Prostate gland (tissue), 1 donor: ENCODE data around the gene CLEC3B.
"Not testable (repeated sequence)": the region's sequence is repeated elsewhere in the genome, so short reads cannot be mapped to it uniquely, and the experiment has no call there.

Experiments used
- POLR2A ChIP-seq: fragments of 450-650 bp; IDR thresholded peaks from one replicate; pipeline ENCODE4 v1.6.1; 2016; ENCODE audit warnings: antibody characterized with exemption, mild to moderate bottlenecking
- POLR2AphosphoS5 ChIP-seq: sonication (generic); formaldehyde crosslinking; IDR thresholded peaks from one replicate; pipeline ENCODE4 v1.6.1; 2017; ENCODE audit warnings: antibody characterized with exemption

- TF ChIP-seq POLR2A, POLR2AphosphoS5: not testable (repeated sequence)
These were observed 39.8 kb upstream of the CLEC3B start for GRCh38 chr3:44986330-44986729.
